T-helper 2 cell (primary cell): Measurements from ENCODE around the gene KLHDC7B.
A peak's percentile ranks its signal among the peaks of the same experiment; 100 is the strongest.

ENCODE experiments used
- DNase-seq, 5 experiments: peaks; one replicate each; pipeline versions ENCODE4 v3.0.0 to v3.0.0-alpha.2; 2012 to 2022

KLHDC7B gene

DNA sequence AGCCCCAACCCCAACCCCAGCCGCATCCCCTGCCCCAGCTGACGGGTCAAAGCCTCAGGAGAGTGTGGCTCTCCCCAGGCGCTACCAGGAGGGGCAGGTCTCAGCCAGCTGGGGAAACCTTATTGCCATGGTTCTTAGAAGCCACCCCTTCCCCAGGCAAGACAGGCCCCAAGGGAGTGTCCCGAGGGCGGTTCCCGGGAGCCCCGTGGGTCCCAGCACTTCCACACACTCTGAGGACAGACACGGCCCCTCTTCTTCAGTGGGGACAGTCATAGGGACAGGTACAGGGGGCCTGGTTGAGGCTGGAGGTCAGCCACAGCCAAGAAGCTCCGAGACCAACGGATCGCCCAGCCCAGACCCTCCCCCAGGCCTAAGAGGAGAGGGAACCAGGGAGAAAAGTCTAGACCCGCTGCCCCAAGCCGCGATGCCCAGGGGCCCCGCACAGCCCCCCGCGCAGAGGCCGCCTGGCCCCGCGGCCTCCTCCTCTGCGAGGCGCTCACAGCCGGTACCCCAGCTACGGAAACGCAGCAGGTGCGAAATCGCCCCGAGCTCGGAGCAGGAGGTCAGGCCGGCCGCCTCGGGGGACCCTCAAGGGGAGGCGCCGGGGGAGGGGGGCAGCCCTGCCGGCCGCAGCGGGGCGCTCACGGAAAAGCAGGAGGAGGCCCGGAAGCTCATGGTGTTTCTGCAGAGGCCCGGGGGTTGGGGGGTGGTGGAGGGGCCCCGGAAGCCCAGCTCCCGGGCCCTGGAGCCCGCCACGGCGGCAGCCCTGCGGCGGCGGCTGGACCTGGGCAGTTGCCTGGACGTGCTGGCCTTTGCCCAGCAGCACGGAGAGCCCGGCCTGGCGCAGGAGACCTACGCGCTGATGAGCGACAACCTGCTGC, 2.6 kb downstream of the KLHDC7B start:
- peak in 3 of 5 experiments; percentile 47 to 72 (median 47) for DNase-seq

DNA sequence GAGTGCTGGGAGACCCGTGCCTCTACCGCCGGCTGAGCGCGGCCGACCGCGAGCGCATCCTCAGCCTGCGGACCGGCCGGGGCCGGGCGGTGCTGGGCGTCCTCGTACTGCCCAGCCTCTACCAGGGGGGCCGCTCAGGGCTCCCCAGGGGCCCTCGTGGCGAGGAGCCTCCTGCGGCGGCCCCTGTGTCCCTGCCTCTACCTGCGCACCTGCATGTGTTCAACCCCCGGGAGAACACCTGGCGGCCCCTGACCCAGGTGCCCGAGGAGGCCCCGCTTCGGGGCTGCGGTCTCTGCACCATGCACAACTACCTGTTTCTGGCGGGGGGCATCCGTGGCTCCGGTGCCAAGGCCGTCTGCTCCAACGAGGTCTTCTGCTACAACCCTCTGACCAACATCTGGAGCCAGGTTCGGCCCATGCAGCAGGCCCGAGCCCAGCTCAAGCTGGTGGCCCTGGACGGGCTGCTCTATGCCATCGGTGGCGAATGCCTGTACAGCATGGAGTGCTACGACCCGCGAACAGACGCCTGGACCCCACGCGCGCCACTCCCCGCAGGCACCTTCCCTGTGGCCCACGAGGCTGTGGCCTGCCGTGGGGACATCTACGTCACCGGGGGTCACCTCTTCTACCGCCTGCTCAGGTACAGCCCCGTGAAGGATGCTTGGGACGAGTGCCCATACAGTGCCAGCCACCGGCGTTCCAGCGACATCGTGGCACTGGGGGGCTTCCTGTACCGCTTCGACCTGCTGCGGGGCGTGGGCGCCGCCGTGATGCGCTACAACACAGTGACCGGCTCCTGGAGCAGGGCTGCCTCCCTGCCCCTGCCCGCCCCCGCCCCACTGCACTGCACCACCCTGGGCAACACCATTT, 3.5 kb downstream of the KLHDC7B start:
- no peak for DNase-seq

DNA sequence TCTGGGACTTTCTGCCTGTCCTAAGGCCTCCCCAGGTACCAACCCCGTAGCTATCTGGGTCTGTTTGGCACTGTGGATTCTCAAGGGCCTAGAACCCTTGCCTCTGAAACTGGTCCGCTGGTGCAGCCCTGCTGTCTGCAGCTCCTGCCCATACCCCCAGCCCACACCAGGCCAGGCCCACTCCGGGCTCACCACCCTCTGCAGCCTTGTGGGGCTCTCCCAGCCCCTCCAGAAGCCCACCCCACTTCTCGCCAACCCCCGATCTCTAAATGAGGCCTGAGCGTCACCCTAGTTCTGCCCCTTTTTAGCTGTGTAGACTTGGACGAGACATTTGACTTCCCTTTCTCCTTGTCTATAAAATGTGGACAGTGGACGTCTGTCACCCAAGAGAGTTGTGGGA, 4.7 kb downstream of the KLHDC7B start:
- no peak for DNase-seq

DNA sequence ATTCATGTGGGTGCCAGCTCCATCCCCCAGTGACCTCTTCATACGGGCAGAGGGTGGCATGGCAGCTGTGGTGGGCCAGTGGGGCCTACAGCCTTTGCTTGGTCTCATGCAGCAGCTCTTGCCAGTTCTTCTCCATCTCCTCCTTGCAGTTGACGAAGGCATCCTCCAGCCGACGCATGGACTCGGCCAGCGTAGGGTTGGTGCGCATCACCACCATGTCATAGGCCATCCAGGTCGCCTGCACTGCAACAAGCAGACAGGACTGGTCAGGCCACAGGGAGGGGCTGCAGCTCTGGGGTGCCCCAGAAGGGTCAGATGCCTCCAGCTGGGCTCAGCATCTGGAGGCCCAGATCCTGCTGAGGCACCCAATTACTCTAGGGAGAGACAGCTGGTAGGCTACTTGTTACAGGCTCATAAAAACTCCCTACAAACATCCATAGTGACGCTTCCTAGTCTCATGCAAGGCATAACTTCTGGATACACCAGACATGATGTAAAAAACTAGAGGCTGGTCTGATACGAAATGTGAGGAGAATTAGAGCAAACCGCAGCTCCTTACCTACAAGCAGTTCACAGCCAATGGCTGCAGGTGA, 5.6 kb downstream of the KLHDC7B start:
- no peak for DNase-seq

DNA sequence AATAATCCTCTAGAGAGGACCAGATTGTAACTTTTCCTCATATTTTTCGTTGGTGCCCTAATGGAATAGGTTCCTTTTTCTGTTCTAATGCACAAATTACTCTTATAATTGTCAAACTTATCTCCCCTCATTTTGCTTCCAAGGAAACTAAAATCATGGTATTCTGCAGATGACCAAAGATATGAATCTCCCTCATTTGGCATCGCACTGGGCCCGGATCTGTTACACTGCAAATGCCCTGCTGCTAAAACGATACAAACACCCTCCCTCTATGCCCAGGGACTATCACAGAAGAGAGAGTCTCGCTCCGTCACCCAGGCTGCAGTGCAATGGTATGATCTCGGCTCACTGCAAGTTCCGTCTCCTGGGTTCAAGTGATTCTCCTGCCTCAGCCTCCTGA, 7.6 kb downstream of the KLHDC7B start:
- no peak for DNase-seq

DNA sequence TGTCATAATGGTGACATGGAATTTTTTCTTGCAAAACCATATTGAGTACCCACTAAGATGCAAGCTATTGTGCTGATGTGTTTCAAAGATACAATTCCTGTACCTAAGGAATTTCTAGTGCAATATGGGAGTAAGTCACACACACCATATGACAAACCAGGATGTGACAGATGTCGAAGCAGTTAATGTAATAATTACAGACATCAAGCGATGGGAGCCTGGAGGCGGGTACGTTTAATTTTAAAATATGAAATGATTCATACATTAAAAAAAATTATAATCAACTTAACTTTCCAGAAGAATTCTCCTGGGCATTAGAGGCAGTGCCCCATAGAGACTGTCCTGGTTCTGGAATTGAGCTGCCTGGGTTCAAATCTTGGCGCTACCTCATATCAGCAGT, 11.0 kb downstream of the KLHDC7B start:
- no peak for DNase-seq

DNA sequence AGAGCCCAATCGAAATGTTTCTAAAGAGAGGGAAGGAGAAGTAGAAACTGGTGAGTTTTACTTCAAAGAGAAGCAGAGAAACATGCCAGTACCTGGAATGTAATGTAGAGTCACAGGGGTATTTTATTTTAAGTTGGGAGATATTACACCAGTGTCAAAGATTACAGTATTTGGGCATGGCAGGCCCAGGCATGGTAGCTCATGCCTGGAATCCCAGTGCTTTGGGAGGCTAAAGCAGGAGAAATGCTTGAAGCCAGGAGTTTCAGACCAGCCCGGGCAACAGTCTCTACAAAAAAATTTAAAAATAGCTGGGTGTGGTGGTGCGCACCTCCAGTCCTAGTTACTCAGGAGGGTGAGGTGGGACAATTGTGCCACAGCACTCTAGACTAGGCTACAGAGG, 14.3 kb downstream of the KLHDC7B start:
- no peak for DNase-seq

DNA sequence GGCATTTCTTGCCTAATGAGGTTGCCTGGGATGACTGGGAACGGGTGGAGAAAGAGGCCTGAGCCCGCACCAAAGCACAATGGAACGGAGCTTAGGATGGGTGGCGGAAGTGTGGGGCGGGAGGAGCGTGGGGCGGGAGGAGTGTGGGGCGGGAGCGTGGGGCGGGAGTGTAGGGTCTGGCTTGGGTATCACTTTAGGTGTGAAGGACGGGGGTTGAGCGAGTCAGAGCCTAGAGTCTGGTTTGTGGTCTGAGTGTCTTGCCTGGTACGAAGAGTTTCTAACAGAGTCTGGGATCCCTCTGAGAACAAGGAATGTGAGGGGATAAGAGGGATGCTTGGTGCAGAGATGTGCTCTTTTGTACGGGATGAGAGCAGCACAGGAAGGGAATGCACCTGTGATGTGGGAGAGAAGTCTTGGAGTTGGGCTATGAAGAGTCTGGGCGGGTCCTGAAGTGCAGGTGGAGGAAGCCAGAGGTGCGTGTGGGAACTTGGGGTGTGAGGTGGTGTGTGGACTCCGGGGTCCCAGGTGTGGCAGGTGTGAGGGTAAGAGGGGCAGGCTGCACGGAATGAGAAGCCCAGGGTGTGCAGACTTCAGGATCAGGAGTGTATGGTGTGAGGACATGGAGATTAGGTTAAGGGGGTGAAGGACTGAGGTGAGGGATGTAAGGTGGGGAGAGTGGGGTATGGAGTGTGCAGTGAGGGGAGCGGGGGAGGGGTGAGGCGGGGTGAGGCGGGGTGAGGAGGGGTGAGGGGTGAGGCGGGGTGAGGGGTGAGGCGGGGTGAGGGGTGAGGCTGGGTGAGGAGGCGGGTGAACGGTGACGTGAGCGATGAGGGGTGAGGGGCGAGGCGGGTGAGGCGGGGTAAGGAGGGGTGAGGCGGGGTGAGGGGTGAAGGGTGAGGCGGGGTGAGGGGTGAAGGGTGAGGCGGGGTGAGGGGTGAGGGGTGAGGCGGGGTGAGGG, 16.0 kb downstream of the KLHDC7B start:
- DNase-seq, result no peak

DNA sequence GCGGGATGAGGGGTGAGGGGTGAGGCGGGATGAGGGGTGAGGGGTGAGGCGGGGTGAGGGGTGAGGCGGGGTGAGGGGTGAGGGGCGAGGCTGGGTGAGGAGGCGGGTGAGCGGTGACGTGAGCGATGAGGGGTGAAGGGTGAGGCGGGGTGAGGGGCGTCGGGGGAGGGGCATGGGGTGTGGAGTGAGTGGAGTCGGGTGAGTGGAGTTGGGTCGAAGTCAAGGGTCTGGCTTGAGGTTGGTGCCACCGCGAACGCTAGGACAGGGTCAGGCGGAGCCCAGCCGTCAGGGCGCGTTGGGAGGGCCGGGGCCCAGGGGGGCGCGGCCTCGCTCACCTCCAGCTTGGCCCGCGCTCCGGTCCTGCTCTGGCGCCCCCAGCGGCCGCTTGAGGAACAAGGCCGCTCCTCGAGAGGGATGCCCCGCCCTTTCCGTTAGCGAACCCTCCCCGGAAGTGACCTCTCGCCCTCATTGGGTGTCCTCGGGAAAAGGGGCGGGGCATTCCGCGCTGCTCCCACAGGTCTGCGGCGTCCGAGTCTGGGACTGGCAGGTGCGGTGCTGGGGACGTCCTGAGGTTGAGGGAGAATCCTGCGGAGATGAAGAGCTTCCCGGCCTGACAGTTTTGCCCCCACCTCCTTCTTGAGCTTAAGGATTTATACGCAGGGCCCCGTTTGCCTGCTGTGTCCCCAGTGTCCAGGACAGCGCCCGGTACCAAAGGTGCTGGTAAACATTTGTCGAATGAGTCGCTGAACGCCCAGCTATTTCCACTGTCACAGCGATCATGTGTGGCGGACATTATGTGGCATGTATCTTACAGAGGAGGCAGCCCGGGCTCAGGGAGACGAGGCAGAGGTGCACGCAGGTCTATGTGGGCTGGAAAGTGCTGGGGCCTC, 17.1 kb downstream of the KLHDC7B start, which contains the start of gene SYCE3:
SYCE3 (minus strand) TSS at position 397 of the 890 bp plus-strand sequence. CDS start 6,514 bp downstream, outside the sequence.
- peak; percentile 93 to 98 (median 95) for DNase-seq

DNA sequence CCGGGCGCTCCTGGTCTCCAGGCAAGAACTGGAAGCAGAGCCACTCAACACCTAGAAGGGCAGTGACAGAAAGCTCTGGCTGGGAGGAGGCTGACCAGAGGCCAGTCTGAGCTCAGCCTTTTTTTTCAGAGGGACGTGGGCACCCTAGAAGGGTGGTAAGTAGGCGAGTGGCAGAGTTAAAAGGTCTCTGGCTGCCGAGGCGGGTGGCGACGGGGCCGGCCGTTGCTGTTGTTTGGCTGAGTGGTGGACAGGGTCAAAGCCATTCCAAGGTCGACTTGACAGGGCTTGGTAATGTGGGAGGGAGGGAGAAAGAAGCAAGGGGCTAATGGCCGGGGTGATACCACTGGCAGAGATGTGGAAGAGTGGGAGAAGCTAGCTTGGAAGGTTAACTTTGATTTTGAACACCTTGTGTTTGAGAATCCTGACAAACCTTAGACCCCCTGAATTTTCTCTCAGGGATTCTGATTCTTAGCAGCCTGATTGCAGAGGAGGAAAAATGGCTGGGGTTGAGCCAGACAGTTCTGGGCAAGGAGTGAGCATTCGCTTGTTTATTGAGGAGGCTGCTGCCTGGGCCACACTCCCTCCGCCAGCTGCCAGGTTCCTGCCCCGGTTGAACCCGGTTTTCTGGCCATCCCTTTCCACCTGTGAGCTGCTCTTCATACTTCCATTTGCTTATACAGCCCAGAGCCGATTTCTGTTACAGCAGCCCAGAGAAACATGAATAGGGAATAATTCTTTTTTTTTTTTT, 17.9 kb downstream of the KLHDC7B start:
- DNase-seq, result no peak

DNA sequence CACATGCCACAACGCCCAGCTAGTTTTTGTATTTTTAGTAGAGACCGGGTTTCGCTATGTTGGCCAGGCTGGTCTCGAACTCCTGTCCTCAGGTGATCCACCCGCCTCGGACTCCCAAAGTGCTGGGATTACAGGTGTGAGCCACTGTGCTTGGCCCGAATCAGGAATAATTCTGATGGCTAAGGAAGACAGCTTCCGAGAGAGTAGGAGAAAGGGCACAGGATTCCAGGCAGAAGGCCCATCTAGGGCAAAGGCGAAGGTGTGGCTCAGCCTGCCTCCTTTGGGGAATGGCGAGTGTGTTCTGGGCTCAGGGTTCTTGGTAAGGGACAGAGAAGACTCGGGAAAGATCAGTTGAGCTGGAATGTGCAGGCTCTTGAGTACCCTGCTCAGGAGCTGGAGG, 18.6 kb downstream of the KLHDC7B start:
- no peak for DNase-seq

DNA sequence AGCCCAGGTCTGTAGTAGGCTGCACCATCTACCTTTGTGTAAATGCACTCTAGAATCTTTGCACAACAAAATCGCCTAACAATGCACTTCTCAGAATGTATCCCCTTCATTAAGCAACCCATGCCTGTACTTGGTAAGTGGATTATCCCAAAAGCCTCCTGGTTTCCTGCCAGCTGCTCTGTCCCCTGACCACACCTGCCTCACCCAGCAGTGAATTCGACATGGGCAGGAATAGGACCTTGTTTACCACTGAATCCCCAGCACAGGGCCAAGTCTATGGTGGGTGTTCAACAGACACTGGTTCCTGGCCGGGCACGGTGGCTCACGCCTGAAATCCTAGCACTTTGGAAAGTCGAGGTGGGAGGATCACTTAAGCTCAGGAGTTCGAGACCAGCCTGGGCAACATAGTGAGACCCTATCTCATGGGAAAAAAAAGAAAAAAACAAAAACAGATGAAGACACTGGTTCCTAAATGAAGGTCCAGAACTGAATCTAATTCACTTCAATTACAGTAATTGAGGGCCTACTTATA, 22.1 kb downstream of the KLHDC7B start:
- DNase-seq, result no peak

DNA sequence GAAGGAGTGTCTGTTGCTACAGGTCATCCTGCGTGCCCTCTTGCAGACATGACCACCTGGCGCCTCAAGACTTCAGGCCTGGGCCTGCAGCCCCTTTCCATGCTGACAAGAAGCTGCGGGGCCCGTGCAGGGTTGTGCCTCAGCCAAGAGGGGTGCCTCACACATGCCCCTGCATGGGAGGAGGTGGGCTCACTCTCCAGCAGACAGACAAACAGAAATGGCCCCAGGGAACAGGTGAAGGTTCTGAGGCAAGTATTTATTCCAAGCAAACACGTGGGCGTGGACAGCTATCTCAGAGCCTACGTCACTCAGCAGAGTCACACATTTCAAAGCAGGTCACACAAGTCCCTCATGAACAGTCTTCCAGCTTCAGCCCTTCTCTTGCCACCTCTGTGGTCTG, 22.9 kb downstream of the KLHDC7B start:
- DNase-seq, result no peak

DNA sequence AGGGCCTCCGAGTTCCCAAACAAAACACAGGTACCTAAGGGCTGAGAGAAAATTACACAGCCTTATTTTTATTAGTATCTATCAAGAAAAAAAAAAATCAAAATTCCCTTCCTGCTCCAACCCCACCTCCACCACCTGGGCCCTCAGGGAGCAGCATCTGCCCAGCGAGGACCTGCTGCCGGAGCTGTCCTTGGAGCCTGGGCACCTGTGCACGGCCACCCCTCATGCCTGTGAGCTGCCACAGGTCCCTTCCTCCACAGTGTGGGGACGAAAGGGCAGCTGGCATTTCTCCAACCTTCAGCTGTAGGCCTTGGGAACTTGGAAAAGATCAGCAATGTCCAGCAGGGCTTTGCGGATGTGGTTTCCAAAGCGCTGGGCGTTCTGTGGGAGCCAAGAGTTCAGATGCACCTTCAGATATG, 23.4 kb downstream of the KLHDC7B start:
- no peak for DNase-seq

DNA sequence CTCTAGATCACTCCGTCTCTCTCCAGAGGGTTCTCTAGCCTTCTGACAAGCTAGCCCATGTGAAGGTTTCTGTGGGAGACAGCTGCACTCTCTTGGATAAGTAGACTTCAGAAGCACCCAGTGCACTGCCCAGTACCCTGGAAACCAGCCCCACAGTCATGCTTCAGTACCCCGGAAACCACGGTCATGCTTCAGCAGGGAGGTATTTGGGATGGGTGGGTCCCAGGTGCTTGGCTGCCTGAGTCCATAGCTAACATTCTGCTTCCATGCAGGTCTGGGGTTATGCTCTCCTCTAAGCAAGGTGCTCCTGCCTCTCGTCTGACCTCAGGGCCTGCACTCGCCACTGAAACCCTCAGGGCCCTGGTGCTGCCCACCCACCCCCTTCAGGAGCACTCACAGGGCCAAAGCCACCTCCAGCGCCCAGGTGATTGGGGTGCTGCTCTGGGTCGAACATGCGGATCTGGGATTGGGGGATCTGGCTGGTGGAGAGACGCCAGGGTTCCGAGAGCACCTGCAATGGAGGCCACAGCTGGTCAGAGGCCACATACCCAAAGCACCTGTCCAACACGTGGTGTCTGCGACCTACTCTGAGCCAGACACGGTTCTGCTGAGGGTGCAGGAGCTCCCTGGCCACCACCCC, 24.3 kb downstream of the KLHDC7B start:
- no peak for DNase-seq

DNA sequence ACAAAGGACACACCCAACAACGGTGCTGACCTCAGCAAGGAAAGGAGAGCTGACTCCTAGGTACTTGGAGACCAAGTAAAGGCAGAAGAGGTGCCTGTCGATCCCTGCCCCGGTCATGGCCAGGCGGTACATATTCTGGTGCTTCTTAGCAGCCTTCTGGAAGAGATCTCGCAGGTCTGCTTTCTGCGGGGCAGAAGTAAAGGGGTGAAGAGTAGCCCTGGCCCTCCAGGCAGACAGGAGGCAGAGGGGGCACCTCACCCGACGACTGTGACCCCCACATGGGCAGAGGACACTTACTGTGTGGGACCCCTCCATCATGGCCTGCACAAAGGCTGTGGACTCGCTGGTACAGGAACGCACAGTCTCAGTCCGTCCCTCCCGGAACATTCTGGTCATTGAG, 25.2 kb downstream of the KLHDC7B start:
- no peak for DNase-seq

DNA sequence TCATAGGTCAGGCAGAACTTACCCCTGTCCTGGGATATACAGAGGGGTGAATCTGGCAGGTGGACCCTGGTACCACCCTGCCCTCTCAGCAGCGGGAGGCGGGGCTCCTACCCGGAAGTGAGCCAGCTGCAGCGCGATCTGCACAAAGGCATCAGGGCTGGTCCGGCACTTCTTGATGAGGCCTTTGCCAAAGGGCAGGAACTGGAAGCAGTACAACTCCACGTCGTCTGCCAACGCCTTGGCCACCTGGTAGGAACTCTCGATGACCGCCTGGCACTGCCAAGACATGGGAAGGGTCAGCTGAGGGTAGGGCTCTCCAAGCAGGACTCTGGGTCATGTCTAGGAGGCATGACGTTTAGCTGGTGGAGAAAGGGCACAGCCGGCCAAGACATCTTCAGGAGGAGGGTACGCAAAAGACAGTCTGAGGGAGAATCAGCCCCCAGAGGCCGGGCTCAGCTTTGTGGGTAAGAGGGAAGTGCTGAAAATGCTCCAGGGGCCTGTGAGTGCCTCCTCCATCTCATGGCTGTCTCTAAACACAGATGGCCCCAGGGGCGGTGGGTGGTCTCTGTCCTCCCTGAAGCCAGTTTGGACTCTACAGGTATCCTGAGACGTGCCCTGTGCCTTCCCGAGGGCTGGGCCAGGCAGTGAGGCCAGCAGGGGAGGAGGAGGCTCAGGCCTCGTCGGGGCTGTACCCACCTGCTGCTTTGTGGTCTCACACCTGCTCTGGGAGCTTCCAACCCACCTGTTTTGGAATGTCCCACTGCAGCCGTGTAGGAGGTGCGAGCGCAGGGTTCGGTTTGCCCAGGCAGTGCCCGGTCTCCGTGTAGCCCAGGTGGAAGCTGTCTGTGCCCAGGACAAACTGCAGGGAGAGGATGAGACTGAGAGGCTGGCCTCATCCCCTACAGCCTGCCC, 25.8 kb downstream of the KLHDC7B start:
- DNase-seq, result no peak

DNA sequence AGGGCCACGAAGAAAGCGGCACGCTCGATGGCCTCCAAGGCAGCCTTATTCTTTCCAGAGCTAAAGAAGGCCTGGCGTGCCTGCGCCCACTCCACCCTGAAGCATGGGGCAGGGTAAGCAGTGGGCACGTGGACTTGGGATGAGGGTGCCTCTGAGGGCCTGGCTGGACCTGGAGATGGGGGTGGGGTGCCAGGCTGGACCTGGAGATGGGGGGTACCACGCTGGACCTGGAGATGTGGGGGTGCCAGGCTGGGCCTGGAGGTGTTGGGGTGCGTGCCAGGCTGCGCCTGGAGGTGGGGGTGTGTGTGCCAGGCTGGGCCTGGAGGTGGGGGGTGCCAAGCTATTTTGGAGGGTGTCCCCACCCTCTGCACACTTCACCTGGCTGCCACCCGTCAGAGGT, 27.3 kb downstream of the KLHDC7B start:
- no peak for DNase-seq
